Activated CD8-positive, alpha-beta T cell treated with anti-CD3 and anti-CD28 coated beads for 36 hours (primary cell): ENCODE measurements around the gene RABGEF1. TPM values are rescaled to one million over a fixed set of nuclear protein-coding genes. Genes with fewer than 3 reads are reported as not detected.
"Not testable (repeated sequence)": the region's sequence is repeated elsewhere in the genome, so short reads cannot be mapped to it uniquely, and the experiment has no call there.

ENCODE experiments used
- ATAC-seq: fragments of 200-7000 bp; cut with Tn5 transposase; one replicate; pipeline ENCODE4 v1.10.0; 2021; ENCODE audit warnings: mild to moderate bottlenecking, moderate library complexity
- CTCF ChIA-PET: fragments of 350-600 bp; sonication (Branson Sonifier 250); formaldehyde crosslinking; loops from one replicate; lab custom pipeline; 2021; ENCODE audit warnings: antibody characterized with exemption; lab: Charles Lee
- POLR2A ChIA-PET: fragments of 350-600 bp; sonication (Branson Sonifier 250); formaldehyde crosslinking; loops from one replicate; lab custom pipeline; 2021; ENCODE audit warnings: antibody characterized with exemption; lab: Charles Lee
- DNase-seq: peaks from one replicate; pipeline ENCODE4 v3.0.0-alpha.2; 2020
- H3K27ac Mint-ChIP-seq: one replicate; pipeline ENCODE4 v1.8.0; 2021; ENCODE audit warnings: mild to moderate bottlenecking, mixed read lengths
- H3K27me3 Mint-ChIP-seq: one replicate; pipeline ENCODE4 v1.8.0; 2021; ENCODE audit warnings: mixed read lengths
- H3K36me3 Mint-ChIP-seq: one replicate; pipeline ENCODE4 v1.8.0; 2021; ENCODE audit warnings: low read depth, mixed read lengths
- H3K4me1 Mint-ChIP-seq: one replicate; pipeline ENCODE4 v1.8.0; 2021; ENCODE audit warnings: low read depth, mixed read lengths
- H3K4me3 Mint-ChIP-seq: one replicate; pipeline ENCODE4 v1.8.0; 2021; ENCODE audit warnings: mild to moderate bottlenecking, moderate library complexity, mixed read lengths
- H3K9me3 Mint-ChIP-seq: one replicate; pipeline ENCODE4 v1.8.0; 2021; ENCODE audit warnings: mixed read lengths
- intact Hi-C: fragments of 100-400 bp; cut with micrococcal nuclease; formaldehyde crosslinking; loops from one replicate; pipeline ENCODE4 v1.10.0; 2022
- total RNA-seq, 2 experiments: library from RNA; stranded (reverse); gene quantifications; one replicate each; pipeline ENCODE4 v1.2.3, GENCODE V29; 2021
- TF ChIP-seq, protein P1 (sequence below): fragments of 200-600 bp; IDR thresholded peaks from one replicate; pipeline ENCODE4 v1.8.0; 2022; ENCODE audit warnings: antibody characterized with exemption, mild to moderate bottlenecking

Gene RABGEF1
- total RNA-seq, 2 experiments from 2014 or later, result 17.5 to 19.2 TPM

DNA sequence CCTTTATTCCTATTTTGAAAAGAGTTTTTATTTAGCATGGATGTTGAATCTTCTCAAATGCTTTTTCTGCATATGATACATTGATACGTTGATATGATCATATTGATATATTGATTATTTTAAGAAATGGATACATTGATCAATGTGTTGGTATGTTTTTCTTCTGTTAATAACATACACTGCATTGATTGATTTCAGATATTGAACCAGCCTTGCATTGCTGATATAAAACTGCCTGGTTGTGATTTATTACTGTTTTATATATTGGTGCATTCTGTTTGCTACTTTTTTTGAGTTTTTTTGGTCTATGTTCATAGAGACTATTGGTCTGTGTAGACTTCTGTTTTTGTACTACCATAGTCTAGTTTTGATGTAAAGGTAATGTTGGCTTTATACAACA is 26.8 kb upstream of the RABGEF1 start:
- DNase-seq, result no peak
- Mint-ChIP-seq H3K27me3 (no peaks in the 10 kb centered on the region), H3K36me3 (peaks cover 16% of the 10 kb centered on the region), H3K4me3 (no peak overlapping the region), H3K4me1 (no peaks in the 10 kb centered on the region), H3K9me3 (peaks cover 10% of the 10 kb centered on the region), H3K27ac (no peak overlapping the region)
- TF ChIP-seq, protein P1, sequence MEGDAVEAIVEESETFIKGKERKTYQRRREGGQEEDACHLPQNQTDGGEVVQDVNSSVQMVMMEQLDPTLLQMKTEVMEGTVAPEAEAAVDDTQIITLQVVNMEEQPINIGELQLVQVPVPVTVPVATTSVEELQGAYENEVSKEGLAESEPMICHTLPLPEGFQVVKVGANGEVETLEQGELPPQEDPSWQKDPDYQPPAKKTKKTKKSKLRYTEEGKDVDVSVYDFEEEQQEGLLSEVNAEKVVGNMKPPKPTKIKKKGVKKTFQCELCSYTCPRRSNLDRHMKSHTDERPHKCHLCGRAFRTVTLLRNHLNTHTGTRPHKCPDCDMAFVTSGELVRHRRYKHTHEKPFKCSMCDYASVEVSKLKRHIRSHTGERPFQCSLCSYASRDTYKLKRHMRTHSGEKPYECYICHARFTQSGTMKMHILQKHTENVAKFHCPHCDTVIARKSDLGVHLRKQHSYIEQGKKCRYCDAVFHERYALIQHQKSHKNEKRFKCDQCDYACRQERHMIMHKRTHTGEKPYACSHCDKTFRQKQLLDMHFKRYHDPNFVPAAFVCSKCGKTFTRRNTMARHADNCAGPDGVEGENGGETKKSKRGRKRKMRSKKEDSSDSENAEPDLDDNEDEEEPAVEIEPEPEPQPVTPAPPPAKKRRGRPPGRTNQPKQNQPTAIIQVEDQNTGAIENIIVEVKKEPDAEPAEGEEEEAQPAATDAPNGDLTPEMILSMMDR, result no peak
- intact Hi-C loops, result no loop called here
- ATAC-seq, result no peak
- ChIA-PET POLR2A (no interaction called here), CTCF (interaction anchor here (0.6 kb wide), 1 partner anchor 24 kb away, joined by 3 read pairs; no protein-coding TSS in a partner anchor)

DNA sequence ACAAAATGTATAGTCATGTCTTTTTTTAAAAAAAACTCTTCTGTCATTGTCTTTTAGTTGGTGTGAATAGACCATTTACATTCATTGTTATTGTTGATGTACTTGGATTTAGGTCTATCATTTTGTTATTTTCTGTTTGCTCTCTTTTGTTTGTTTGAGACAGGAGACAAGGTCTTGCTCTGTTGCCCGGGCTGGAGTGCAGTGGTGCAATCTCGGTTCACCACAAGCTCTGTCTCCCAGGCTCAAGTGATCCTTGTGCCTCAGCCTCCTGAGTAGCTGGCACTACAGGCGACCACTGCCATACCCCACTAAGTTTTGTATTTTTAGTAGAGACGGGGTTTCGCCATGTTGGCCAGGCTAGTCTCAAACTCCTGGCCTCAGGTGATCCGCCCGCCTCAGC is 23.9 kb upstream of the RABGEF1 start:
- H3K4me1 Mint-ChIP-seq, DNase-seq, CTCF ChIA-PET, H3K27ac Mint-ChIP-seq, ATAC-seq, H3K27me3 Mint-ChIP-seq, H3K9me3 Mint-ChIP-seq, H3K4me3 Mint-ChIP-seq, POLR2A ChIA-PET, intact Hi-C loops: not testable (repeated sequence)
- H3K36me3 Mint-ChIP-seq, result peaks cover 20% of the 10 kb centered on the region

DNA sequence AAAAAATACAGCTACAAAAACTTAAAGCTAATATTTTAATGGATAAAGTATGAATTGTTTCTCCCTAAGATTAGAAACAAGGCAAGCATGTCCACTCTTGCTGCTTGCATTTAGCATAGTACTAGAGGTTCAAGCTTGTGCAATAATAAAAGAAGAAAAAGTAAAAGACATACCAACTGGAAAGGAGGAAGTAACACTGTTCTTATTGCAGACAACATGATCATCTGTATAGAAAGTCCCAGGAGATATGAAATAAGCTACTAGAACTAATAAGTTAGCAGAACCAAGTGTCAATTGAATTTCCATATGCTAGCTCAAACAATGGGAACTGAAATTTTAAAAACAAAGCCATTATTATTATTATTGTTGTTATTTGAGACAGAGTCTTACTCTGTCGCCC is 20.0 kb upstream of the RABGEF1 start:
- no peaks in the 10 kb centered on the region for H3K27me3 Mint-ChIP-seq
- ATAC-seq (no peak), DNase-seq (no peak)
- CTCF ChIA-PET, result interaction anchor here (0.8 kb wide), 1 partner anchor 163 kb away, joined by 3 read pairs; no protein-coding TSS in a partner anchor
- H3K4me3 Mint-ChIP-seq, result no peak overlapping the region
- no peaks in the 10 kb centered on the region for H3K4me1 Mint-ChIP-seq
- H3K27ac Mint-ChIP-seq, result no peak overlapping the region
- peaks cover 22% of the 10 kb centered on the region for H3K36me3 Mint-ChIP-seq
- TF ChIP-seq, protein P1, result no peak
- POLR2A ChIA-PET, result no interaction called here
- H3K9me3 Mint-ChIP-seq, result peaks cover 8% of the 10 kb centered on the region
- intact Hi-C loops, result no loop called here

DNA sequence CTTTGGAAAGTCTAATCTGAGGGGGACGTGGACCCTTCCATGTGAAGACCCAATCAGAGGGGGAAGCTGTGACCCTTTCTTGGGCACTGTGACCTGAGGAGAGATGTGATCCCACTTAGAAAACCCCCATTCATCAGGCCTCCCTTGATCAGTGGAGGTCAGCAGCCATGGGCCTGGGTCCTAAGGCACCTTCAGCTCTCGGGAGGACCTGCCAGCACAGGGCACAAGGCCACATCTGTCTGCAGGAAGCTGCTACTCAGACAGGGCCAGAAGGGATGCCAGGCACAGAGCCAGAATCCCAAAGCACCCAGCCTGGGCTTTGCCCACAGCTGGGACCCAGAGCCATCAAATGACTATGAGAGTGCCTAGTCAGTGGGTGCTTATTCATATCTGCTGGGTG is 14.7 kb upstream of the RABGEF1 start:
- POLR2A ChIA-PET, result no interaction called here
- Mint-ChIP-seq H3K4me1 (no peaks in the 10 kb centered on the region), H3K27me3 (no peaks in the 10 kb centered on the region), H3K36me3 (peaks cover 21% of the 10 kb centered on the region), H3K27ac (no peak overlapping the region), H3K4me3 (no peak overlapping the region), H3K9me3 (peaks cover 8% of the 10 kb centered on the region)
- DNase-seq (no peak), ATAC-seq (no peak)
- intact Hi-C loops, result no loop called here
- TF ChIP-seq, protein P1, result no peak
- CTCF ChIA-PET, result no interaction called here

DNA sequence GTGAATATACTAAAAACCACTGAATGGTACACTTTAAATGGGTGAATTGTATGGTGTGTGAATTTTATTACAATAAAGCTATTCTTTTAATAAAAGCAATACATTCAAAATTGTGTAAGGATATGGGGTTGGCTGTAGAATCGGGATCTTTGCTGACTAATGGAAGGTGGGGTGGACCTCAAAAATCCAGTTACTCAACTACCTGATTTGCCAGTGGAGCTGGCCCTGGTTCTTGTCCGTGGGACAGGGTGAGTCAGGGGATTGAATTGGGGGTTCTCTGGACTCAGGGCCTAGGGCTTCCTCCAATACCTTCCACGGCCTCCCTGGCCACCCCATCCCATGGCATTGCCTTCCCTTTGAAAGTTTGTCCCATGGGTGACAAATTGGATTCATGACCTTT is 13.5 kb upstream of the RABGEF1 start:
- Mint-ChIP-seq H3K36me3 (peaks cover 18% of the 10 kb centered on the region), H3K27ac (no peak overlapping the region), H3K4me1 (no peaks in the 10 kb centered on the region), H3K9me3 (peaks cover 8% of the 10 kb centered on the region), H3K4me3 (no peak overlapping the region), H3K27me3 (no peaks in the 10 kb centered on the region)
- ChIA-PET POLR2A (no interaction called here), CTCF (no interaction called here)
- no peak for DNase-seq
- TF ChIP-seq, protein P1, result no peak
- no peak for ATAC-seq
- intact Hi-C loops, result no loop called here

DNA sequence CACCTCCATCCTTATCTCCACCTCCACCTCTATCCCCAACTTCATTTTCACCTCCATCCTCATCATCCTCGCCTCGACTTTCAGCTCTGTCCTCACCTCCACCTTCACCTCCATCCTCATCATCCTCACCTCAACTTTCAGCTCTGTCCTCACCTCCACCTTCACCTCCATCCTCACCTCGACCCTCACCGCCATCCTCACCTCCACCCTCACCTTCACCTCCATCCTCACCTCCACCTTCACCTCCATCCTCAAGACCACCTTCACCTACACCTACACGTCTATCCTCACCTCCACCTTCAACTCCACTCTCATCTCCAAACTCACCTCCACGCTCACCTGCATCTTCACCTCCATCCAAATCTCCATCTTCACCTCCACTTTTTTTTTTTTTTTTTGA is 12.0 kb upstream of the RABGEF1 start:
- H3K9me3 Mint-ChIP-seq, result peaks cover 8% of the 10 kb centered on the region
- DNase-seq (no peak), ATAC-seq (no peak)
- peaks cover 14% of the 10 kb centered on the region for H3K36me3 Mint-ChIP-seq
- ChIA-PET POLR2A (no interaction called here), CTCF (no interaction called here)
- H3K27ac Mint-ChIP-seq, result no peak overlapping the region
- intact Hi-C loops, result no loop called here
- TF ChIP-seq, protein P1, result no peak
- no peaks in the 10 kb centered on the region for H3K4me1 Mint-ChIP-seq
- H3K4me3 Mint-ChIP-seq, result no peak overlapping the region
- H3K27me3 Mint-ChIP-seq, result no peaks in the 10 kb centered on the region
